SK-N-SH (cell line): ENCODE measurements around the gene PEBP1.

Experiments used
- CHD2 ChIP-seq: fragments of 150-350 bp; IDR thresholded peaks from 2 replicates; pipeline ENCODE4 v1.6.1; 2018; ENCODE audit warnings: low read length; ENCODE audit not compliant: partially characterized antibody
- CTCF ChIP-seq: fragments of 200-600 bp; sonication (generic); IDR thresholded peaks from 2 replicates; pipeline ENCODE4 v1.6.1; 2017; ENCODE audit warnings: antibody characterized with exemption, mild to moderate bottlenecking, moderate library complexity
- NFIC ChIP-seq: IDR thresholded peaks from 2 replicates; pipeline ENCODE4 v1.4.0; 2012; ENCODE audit warnings: borderline replicate concordance
- POLR2AphosphoS5 ChIP-seq: IDR thresholded peaks from 2 replicates; pipeline ENCODE4 v1.6.1; 2012; ENCODE audit warnings: low read depth, low read length
- RXRA ChIP-seq: IDR thresholded peaks from 2 replicates; pipeline ENCODE4 v1.4.0; 2012; ENCODE audit warnings: low read depth, mild to moderate bottlenecking, borderline replicate concordance
- SIN3A ChIP-seq: IDR thresholded peaks from 2 replicates; pipeline ENCODE4 v1.6.1; 2012; ENCODE audit warnings: low read depth, mild to moderate bottlenecking, low read length, moderate library complexity, borderline replicate concordance
- YY1 ChIP-seq: IDR thresholded peaks from 2 replicates; pipeline ENCODE4 v1.4.0; 2012; ENCODE audit warnings: low read depth, mild to moderate bottlenecking
- TF ChIP-seq, protein P1 (sequence below): fragments of 150-350 bp; IDR thresholded peaks from 2 replicates; pipeline ENCODE4 v1.6.1; 2016; ENCODE audit warnings: mild to moderate bottlenecking, low read depth, low read length
- TF ChIP-seq, protein P2 (sequence below): IDR thresholded peaks from 2 replicates; pipeline ENCODE4 v1.6.1; 2012; ENCODE audit warnings: mild to moderate bottlenecking, low read depth, low read length, moderate library complexity
- TF ChIP-seq, protein P3 (sequence below): IDR thresholded peaks from 2 replicates; pipeline ENCODE4 v1.4.0; 2012; ENCODE audit warnings: low read depth, borderline replicate concordance

GRCh38 chr12:118140825-118141224 is 4.9 kb downstream of the PEBP1 start:
- TF ChIP-seq, protein P1, sequence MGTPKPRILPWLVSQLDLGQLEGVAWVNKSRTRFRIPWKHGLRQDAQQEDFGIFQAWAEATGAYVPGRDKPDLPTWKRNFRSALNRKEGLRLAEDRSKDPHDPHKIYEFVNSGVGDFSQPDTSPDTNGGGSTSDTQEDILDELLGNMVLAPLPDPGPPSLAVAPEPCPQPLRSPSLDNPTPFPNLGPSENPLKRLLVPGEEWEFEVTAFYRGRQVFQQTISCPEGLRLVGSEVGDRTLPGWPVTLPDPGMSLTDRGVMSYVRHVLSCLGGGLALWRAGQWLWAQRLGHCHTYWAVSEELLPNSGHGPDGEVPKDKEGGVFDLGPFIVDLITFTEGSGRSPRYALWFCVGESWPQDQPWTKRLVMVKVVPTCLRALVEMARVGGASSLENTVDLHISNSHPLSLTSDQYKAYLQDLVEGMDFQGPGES, result no peak
- TF ChIP-seq, protein P2, sequence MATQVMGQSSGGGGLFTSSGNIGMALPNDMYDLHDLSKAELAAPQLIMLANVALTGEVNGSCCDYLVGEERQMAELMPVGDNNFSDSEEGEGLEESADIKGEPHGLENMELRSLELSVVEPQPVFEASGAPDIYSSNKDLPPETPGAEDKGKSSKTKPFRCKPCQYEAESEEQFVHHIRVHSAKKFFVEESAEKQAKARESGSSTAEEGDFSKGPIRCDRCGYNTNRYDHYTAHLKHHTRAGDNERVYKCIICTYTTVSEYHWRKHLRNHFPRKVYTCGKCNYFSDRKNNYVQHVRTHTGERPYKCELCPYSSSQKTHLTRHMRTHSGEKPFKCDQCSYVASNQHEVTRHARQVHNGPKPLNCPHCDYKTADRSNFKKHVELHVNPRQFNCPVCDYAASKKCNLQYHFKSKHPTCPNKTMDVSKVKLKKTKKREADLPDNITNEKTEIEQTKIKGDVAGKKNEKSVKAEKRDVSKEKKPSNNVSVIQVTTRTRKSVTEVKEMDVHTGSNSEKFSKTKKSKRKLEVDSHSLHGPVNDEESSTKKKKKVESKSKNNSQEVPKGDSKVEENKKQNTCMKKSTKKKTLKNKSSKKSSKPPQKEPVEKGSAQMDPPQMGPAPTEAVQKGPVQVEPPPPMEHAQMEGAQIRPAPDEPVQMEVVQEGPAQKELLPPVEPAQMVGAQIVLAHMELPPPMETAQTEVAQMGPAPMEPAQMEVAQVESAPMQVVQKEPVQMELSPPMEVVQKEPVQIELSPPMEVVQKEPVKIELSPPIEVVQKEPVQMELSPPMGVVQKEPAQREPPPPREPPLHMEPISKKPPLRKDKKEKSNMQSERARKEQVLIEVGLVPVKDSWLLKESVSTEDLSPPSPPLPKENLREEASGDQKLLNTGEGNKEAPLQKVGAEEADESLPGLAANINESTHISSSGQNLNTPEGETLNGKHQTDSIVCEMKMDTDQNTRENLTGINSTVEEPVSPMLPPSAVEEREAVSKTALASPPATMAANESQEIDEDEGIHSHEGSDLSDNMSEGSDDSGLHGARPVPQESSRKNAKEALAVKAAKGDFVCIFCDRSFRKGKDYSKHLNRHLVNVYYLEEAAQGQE, result no peak
- no peak for TF ChIP-seq POLR2AphosphoS5
- no peak for TF ChIP-seq CHD2
- TF ChIP-seq YY1, result no peak
- no peak for TF ChIP-seq CTCF
- no peak for TF ChIP-seq SIN3A
- no peak for TF ChIP-seq RXRA
- TF ChIP-seq, protein P3, sequence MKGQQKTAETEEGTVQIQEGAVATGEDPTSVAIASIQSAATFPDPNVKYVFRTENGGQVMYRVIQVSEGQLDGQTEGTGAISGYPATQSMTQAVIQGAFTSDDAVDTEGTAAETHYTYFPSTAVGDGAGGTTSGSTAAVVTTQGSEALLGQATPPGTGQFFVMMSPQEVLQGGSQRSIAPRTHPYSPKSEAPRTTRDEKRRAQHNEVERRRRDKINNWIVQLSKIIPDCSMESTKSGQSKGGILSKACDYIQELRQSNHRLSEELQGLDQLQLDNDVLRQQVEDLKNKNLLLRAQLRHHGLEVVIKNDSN, result no peak
- no peak for TF ChIP-seq NFIC
